Dedifferentiated amniotic fluid mesenchymal stem cell (primary cell): ENCODE results near the gene ANGPTL2.

Experiments
- DNase-seq: peaks from one replicate; pipeline ENCODE4 v3.0.0-alpha.2; 2016; ENCODE audit errors: extremely low spot score

ANGPTL2 gene

GRCh38 chr9:127096208-127096607 lies 26.2 kb downstream of the ANGPTL2 start:
- no peak for DNase-seq

DNA sequence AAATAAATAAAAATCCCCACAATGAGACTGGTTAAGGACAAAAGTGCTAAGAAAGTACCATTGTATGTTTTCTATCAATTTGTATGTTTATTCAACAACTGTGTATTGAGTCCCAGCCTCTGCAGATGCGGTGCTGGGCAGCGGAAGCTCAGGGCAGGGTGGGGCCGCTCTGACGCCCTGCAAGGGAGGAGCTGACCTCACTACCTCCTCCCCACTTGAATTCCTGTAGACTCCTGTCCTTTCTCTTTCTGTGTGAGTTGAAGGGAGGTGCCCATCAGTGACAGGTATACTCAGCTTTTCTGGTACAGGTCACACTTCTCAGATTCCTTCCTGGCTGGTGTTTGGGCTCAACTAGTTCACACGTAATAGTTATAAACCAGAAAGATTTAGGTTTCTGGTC lies 27.0 kb downstream of the ANGPTL2 start:
- no peak for DNase-seq

DNA sequence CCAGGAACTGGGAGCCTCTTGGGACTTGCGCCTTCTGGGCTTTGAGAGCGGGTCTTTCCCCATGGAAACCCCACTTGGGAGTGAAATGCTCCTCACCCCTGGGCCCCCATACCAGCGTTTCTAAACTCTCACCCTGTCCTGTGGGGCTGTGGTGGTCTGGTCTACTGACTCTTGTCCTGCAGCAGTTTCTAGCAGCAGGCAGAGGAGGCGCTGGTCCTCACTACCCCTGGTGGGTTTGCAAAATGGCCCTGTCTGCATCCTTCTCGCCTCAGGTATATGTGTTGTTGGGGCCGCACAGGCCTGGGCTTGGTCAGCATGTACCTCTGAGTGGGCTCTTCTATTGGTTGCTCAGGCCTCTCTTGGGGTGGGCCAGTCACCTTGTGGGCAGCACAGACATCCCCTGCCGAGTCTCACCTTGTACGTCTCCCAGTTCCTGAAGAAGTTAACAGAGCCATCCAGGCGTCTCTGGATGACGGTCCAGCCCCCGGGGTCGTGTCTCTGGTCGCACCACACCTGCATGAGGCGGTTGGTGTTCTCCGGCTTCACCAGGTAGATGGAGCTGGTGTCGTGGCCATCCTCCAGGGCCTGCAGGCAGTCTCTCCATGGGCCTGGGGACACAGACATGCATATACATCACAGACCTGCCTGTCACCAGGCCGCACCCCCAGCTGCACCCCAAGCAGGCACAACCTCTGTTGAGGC lies 29.0 kb downstream of the ANGPTL2 start:
- no peak for DNase-seq

DNA sequence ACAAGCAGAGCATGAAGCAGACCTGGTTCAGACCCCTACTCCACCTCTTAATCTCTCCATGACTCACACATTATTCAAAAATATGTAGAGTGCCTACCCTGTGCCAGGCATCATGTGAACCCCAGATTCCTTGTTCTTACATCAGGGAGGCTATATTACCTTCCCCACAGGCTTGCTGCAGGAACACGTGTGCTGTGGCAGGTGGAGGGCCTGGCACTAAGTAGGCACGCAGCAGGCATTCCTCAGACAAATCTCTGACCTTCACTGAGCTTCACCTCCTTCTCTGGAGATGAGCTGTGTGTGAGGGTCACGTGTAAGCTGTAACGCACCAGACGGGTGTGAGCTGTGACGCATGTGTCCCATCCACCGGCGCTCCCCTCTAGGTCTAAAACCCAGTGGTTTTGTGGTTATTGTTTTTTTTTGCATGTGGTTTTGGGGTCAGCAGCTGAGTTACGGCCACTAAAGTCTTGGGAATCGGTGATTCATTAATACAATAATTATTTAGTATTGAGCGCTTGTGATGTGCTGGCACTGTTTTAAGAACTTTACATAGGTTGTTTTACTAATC lies 30.3 kb downstream of the ANGPTL2 start:
- no peak for DNase-seq

- no peak for DNase-seq
Measured at GRCh38 chr9:127091526-127091925, 30.9 kb downstream of the ANGPTL2 start.

GRCh38 chr9:127090341-127090985 lies 32.0 kb downstream of the ANGPTL2 start:
- no peak for DNase-seq

DNA sequence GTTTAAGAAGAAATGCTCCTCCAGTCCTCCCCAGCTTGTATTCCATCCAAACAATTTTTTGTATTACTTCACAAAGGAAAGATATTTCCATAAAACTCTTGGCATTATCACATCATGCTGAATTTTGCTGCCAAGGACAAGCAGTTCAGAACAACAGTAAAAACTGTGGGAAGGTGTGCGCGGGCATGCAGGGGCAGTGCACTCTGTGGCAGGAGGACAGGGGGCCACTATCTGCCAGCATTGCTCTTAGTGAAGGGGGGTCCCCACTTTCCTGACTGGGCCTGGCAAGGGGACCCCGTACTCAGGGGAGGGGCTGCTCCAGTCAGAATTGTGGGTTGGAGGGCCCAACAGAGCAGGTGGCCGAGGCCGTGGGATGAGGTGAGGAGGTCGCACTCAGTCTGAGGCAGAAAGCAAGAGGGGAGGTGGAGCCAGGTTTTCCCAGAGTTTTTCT lies 32.8 kb downstream of the ANGPTL2 start:
- no peak for DNase-seq

DNA sequence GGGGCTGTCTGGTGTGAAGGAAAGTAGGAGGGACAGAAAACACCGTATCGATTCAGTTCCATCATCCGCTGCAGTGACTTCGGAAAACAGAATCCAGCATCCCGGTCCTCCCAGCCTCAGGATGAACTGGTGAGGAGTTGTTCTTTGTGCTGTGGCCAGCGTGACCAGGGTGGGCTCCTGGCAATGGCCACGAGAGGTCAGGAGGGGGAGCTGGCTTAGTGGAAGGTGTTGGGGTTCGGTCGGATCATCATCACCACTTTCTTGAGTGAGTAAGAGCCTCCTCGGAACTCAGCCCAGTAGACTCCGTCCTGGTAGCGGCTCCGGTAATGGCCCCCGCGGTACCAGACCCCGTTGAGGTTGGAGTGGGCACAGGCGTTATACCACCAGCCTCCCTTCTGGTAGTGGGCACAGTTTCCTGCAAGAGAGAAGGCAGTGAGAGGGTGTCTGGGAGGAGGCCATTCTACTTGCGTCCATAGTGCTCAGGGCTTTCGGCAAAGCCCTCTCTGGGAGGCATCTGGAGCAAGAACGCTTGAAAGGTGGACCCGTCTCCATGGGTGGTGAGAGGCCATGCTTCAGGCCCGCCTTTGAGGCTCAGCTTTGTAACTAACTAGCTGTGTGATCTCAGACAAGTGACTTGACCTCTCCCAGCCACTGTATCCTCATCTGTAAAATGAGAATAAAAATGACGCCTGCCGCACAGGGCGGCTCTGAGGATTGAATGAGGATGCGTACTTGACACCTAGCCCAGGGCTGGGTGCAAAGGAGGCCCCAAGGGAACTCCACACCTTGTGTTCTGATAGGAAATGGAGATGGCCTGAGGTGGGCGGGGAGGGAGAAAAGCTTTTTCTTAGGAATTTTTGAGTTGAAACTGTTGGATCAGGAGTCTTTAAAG lies 33.5 kb downstream of the ANGPTL2 start:
- no peak for DNase-seq

DNA sequence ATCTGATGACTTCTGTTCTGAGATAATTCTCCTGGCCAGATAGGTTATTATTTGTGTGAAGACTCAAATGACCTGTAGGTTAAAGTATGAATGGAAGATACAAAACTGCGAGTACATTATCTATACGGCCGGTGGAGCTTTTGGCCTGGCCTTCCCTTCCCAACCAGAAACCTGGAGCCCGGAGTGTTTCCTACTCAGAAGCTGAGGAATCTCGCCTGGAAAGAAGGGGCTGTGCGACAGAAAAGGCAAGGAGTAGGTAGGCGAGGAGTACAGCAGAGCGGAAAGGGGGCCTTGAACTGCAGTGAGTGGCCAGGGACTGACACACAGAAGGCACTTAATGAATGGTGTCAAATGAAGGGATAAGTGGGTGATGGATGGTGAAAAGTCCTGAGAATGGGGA lies 34.6 kb downstream of the ANGPTL2 start:
- DNase-seq, result no peak

DNA sequence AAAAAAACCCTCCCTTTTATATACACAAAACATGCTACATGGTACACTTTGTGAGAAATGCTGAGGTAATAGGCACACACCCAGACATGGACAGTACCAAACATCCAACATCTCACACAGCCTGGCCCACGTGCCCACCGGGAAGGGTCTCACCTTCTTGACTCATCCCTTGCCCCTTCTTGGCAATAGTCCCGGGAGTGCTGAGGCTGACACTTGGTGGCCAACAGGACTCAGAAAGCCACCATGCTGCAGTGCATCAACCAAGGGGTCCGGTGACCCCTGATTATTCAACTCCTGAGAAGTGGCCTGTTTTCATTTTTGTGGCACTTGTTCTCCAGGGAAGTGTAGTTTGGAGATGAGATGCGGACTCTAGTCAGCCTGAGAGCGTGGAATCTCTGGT lies 35.0 kb downstream of the ANGPTL2 start:
- no peak for DNase-seq

DNA sequence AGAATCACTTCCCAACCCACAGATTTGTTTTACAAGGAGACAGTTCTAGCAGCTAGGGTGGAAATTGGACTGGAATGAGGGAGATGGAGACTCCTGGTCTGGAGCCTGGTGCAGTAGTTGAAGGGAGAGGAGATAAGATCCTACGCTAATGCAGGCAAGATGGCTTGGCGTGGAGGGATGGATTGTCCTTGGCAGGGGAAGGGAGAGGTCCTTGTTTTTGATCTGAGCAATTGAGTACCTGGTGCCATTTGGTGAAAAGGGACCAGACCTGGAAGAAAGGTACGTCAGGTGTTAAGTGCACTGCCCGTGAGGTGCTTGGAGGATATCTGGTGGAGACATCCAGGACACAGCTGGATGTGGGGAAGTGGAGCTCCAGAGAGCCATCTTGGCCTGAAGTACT lies 35.7 kb downstream of the ANGPTL2 start:
- no peak for DNase-seq

DNA sequence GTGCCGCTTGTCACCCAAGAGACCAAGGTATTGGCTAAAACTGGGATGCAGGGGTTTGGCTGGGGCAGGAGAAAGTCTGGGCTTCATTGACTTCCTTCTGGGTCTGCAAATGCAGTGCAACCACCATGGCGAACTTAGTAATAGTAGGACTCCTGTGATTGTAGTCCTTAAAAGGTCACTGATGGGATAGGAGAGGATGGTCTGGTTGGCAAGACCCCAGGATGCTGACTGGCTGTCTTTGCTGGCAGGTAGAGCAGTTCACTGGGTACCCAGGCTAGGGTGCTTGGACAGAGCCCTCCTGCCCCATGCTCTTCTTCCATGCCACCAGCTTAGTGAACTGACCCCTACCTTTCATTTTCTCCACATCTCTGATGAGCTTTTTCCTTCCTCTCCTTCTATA lies 37.2 kb downstream of the ANGPTL2 start:
- no peak for DNase-seq

- DNase-seq, result no peak
Measured at GRCh38 chr9:127084076-127085039, 38.1 kb downstream of the ANGPTL2 start.

GRCh38 chr9:127083138-127083980 lies 39.1 kb downstream of the ANGPTL2 start:
- no peak for DNase-seq

- DNase-seq, result no peak
Measured at GRCh38 chr9:127081250-127082185, 40.9 kb downstream of the ANGPTL2 start.

- DNase-seq, result no peak
Measured at GRCh38 chr9:127079446-127080140, 42.8 kb downstream of the ANGPTL2 start.

GRCh38 chr9:127078988-127079387 lies 43.4 kb downstream of the ANGPTL2 start:
- no peak for DNase-seq

GRCh38 chr9:127078336-127078735 lies 44.1 kb downstream of the ANGPTL2 start:
- no peak for DNase-seq

GRCh38 chr9:127077644-127077946 lies 44.8 kb downstream of the ANGPTL2 start:
- DNase-seq, result no peak
